ENCODE results near the gene C10orf67.

DNA sequence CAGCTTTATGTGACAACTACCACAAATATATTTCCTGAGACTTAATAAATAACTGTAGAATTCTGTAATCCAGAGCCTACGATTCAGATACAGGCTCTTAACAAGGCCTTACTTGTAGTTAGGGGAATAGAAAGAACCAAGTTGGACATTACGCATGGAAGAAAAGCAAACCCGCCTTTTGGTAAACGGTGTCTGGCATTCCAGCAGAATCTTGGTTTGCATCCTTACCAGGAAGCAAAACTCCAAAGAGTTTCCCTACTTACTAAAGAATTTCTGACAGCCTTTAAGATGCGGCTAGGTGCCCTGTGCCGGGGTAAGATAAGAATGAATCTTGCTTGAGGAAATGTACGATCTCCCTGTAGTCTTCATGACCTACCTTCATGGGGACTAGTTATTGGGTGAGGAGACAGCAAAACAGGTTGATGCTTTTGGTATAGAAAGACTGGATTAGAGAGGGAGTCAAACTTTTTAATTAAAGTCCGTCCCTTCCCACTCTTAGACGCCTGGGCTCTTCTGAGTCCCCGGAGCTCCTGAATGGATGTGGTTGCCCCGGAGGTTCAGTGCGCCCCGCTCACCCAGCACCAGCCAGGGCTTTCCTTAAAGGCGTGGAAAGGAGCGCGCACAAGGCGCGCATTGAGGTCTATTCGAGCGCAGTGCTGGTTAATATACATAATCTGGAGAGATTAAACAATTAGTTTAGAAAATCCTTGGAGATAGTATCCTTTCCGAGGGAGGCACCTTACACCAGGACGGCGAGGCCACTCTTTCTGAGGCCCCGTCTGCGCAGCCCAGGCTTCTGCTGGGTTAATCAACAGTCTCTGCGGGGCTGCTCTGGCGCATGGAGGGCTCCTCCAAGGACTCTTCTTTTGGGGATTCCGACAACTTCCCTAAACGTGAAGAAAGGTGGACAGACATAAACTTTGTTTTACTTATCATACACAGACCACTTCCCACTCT is 140.9 kb downstream of the C10orf67 start:
- TF ChIP-seq, protein P1, sequence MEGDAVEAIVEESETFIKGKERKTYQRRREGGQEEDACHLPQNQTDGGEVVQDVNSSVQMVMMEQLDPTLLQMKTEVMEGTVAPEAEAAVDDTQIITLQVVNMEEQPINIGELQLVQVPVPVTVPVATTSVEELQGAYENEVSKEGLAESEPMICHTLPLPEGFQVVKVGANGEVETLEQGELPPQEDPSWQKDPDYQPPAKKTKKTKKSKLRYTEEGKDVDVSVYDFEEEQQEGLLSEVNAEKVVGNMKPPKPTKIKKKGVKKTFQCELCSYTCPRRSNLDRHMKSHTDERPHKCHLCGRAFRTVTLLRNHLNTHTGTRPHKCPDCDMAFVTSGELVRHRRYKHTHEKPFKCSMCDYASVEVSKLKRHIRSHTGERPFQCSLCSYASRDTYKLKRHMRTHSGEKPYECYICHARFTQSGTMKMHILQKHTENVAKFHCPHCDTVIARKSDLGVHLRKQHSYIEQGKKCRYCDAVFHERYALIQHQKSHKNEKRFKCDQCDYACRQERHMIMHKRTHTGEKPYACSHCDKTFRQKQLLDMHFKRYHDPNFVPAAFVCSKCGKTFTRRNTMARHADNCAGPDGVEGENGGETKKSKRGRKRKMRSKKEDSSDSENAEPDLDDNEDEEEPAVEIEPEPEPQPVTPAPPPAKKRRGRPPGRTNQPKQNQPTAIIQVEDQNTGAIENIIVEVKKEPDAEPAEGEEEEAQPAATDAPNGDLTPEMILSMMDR (IDR thresholded peaks at IDR 0.05), result no peak
- TF ChIP-seq POLR2A (IDR thresholded peaks at IDR 0.05), result no peak
